ENCODE results near the gene WFS1.
A peak's percentile ranks its signal among the peaks of the same experiment; 100 is the strongest.

Gene WFS1

DNA sequence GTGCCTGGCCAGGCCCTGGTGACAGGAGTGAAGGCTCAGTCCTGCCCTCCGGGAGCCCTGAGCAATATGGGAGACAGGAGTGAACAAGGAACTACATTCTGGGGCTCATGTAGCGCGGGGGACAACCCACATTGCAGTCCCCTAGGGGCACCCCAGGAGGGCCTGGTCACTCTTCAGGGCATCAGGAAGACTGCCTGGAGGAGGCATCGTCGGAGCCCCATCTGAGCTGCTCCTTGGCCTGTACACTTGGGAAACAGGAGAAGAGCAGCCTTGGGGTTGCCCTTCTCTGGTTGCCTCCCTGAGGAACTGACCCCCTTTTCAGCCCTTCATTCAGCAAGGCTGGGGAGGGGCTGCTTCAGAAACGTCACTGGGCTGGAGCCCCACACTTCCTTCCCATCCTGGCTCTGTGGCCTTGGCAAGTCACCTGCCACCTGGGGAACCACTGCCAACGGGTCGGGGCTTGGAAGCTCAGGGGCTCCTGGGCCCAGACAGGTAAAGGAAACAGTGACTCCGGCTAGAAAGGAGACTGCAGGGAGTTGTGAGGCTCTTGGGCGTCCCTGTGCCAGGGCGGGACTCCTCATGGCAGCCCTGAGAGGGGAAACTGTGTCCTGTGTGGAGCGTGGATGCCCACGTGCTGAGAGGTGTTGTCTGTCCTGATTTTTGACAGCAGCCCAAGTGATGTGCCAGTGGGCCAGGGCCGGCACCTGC lies 10.1 kb downstream of the WFS1 start:
- no peaks in the 10 kb centered on the region for H3K9me3 ChIP-seq (ENCODE audit: severe bottlenecking)
- H3K4me1 ChIP-seq (ENCODE audit: insufficient read depth, poor library complexity, severe bottlenecking): no peaks in the 10 kb centered on the region
- no peaks in the 10 kb centered on the region for H3K27me3 ChIP-seq (ENCODE audit: insufficient read depth, poor library complexity, severe bottlenecking)
- DNase-seq (ENCODE audit: low spot score) (no peak), ATAC-seq (ENCODE audit: low read depth) (no peak)
- H3K4me3 ChIP-seq (ENCODE audit: severe bottlenecking): no peak overlapping the region
- TF ChIP-seq CTCF (IDR thresholded peaks at IDR 0.05; ENCODE audit: poor library complexity, severe bottlenecking): no peak
- H3K36me3 ChIP-seq (ENCODE audit: low read depth): no peaks in the 10 kb centered on the region
- no peak overlapping the region for H3K27ac ChIP-seq (ENCODE audit: poor library complexity, severe bottlenecking)

DNA sequence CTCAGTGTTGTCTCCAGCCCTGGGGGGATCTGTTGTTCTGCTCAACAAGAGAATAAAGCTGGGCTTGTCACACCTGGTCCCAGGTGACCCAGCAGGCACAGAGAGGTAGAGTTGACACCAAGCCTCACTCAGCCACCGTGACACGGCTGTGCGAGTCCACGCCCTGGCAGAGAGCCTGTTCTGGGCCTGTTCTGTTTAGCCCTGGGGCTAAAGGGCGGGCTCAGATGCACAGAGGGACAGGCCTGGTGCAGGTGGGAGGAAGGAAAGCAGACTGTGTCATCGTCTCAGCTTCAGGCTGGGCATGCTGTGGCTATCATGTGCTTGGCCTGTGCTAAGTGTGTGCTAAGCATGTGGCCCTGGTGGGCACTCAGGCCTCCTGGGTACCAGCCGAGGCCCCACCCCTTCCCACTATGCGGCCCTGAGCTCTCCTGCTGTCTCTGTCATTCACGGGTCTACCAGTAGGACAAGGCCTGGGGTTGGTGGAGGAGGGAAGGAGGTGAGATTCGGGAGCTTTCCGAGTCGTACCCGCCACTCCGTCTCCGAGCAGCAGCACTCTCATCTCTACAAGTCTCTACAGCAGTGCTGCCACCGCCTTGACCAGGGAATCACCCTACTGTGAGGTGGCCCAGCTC lies 10.8 kb downstream of the WFS1 start:
- Histone ChIP-seq H3K4me3 (ENCODE audit: severe bottlenecking) (no peak overlapping the region), H3K4me1 (ENCODE audit: insufficient read depth, poor library complexity, severe bottlenecking) (no peaks in the 10 kb centered on the region), H3K9me3 (ENCODE audit: severe bottlenecking) (no peaks in the 10 kb centered on the region), H3K36me3 (ENCODE audit: low read depth) (no peaks in the 10 kb centered on the region), H3K27me3 (ENCODE audit: insufficient read depth, poor library complexity, severe bottlenecking) (no peaks in the 10 kb centered on the region), H3K27ac (ENCODE audit: poor library complexity, severe bottlenecking) (no peak overlapping the region)
- TF ChIP-seq CTCF (IDR thresholded peaks at IDR 0.05; ENCODE audit: poor library complexity, severe bottlenecking): no peak
- no peak for DNase-seq (ENCODE audit: low spot score)
- ATAC-seq (ENCODE audit: low read depth): peak; percentile 66

DNA sequence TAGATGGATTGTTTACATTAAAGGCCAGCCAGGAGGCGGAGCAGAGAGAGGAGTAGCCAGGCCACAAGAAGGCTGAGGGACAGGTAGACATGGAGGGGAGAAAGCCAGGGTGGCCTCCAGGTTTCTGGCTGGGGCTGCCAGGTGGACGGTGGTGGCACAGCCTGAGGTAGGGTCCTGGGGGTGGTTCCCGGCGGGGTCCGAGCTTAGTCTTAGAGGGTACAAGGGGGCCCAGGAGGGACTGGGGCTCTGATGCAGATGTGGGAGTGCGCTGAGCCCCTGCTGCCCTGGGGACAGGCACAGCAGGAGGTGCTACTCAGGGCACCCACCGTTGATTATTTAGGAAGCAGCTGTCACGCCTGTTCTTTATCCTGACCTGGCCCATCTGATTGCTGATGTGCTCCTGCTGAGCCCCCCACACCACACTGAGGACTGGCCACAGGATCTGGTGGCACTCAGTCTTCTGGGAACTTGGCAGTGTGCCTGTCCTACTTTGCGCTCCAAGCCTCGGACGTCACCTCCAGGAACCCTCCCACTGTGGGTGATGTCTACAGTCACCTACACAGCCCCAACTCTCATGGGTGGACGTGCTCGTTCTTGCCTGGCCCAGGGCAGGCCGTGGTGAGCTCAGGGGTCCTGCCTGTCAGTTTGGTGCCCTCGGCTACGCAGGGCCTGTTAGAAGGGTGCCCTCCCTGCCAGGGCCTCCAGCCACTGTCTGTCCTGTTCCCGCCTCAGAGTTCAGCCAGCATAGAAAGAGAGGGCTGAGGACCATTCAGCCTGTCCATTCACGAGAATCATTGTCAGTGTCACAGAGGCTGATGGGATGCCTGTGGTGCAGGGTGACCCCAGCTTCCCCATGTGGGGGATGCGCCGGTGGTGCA lies 12.0 kb downstream of the WFS1 start:
- ATAC-seq (ENCODE audit: low read depth) (no peak), DNase-seq (ENCODE audit: low spot score) (no peak)
- no peak overlapping the region for H3K27ac ChIP-seq (ENCODE audit: poor library complexity, severe bottlenecking)
- H3K4me3 ChIP-seq (ENCODE audit: severe bottlenecking): no peak overlapping the region
- no peaks in the 10 kb centered on the region for H3K9me3 ChIP-seq (ENCODE audit: severe bottlenecking)
- H3K27me3 ChIP-seq (ENCODE audit: insufficient read depth, poor library complexity, severe bottlenecking): no peaks in the 10 kb centered on the region
- no peak for TF ChIP-seq CTCF (IDR thresholded peaks at IDR 0.05; ENCODE audit: poor library complexity, severe bottlenecking)
- H3K36me3 ChIP-seq (ENCODE audit: low read depth): no peaks in the 10 kb centered on the region
- H3K4me1 ChIP-seq (ENCODE audit: insufficient read depth, poor library complexity, severe bottlenecking): no peaks in the 10 kb centered on the region

- no peaks in the 10 kb centered on the region for H3K4me1 ChIP-seq (ENCODE audit: insufficient read depth, poor library complexity, severe bottlenecking)
- no peaks in the 10 kb centered on the region for H3K27me3 ChIP-seq (ENCODE audit: insufficient read depth, poor library complexity, severe bottlenecking)
- ATAC-seq (ENCODE audit: low read depth): no peak
- no peak overlapping the region for H3K27ac ChIP-seq (ENCODE audit: poor library complexity, severe bottlenecking)
- no peak for DNase-seq (ENCODE audit: low spot score)
- no peaks in the 10 kb centered on the region for H3K9me3 ChIP-seq (ENCODE audit: severe bottlenecking)
- H3K36me3 ChIP-seq (ENCODE audit: low read depth): no peaks in the 10 kb centered on the region
- TF ChIP-seq CTCF (IDR thresholded peaks at IDR 0.05; ENCODE audit: poor library complexity, severe bottlenecking): no peak
- no peak overlapping the region for H3K4me3 ChIP-seq (ENCODE audit: severe bottlenecking)
Observed at GRCh38 chr4:6282314-6282771, 12.7 kb downstream of the WFS1 start.

Data from RWPE2 (cell line).